Stimulated activated CD4-positive, alpha-beta T cell treated with anti-CD3 and anti-CD28 coated beads, Interleukin-12 subunit alpha, Interleukin-12 subunit beta, amount 100 ng/mL, for 4 hours (primary cell): Measurements from ENCODE around the gene CD44.
"Not testable (repeated sequence)": the region's sequence is repeated elsewhere in the genome, so short reads cannot be mapped to it uniquely, and the experiment has no call there.

Experiments used
- DNase-seq: peaks from one replicate; pipeline ENCODE4 v3.0.0-alpha.2; 2020

Gene CD44

GRCh38 chr11:35216962-35217678 lies 78.1 kb downstream of the CD44 start:
- no peak for DNase-seq

GRCh38 chr11:35218956-35219355 lies 80.0 kb downstream of the CD44 start:
- DNase-seq, result no peak

DNA sequence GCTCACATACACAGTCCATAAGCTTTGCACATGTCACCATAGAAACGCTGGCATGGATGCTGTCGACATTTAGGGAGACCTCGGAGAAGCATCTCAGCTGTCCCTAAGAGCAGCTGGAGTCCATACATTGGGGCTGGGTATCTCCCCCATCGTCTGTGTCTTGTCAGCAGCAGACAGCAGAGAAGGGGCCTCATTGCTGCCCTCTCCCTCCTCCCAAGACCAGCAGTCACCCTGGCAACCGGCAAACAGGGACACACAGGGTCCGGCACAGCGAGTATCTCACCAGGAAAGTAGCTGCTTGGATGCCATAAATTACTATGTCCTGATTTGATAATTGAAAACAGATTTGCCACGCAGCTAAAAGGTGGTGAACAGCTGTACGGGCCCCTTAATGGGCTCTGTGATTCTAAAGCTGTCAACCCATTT lies 84.4 kb downstream of the CD44 start:
- DNase-seq, result no peak

DNA sequence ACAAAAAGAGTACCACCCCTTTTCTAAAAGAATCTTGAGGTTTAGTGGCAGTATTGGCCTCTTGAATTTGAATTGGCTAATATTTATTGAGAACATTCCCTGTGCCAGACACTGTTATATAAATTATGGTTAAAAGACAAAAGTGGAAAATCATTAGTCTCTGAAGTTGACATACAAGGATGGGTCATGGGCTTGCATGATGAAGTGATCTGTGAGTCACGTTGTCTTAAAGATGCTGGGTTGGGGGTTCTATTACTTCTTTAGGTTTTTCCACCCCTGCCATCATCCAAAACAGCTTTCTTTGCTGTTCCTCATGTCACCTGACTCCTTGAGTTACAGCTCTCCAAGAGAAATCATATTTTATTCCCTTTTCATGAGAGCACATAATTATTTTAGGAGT lies 85.0 kb downstream of the CD44 start:
- DNase-seq, result no peak

DNA sequence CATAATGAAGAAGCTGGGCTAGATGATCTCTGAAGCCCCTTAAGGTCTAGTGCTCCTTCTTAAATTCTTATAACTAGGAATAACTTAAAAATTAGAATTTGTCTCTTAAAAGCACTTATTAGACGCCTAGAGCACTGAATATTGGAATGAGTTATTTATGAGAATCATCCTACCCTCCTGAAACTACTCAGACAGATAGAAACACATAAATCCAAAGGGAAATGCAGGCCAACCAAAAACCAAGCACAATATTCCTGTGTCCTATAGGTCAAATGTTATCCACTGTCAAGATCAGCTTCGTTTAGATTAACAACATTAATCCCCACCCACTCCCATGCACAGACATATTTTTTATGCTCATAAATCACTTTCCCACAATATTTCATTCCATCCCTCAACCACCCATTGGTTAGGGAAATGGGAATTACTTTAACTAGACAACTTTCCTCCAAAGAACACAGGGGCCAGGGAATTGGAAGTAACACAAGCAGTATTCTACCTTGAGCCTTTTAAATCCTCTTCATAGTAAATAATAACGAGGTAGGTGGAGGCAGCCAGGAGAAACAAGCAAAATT lies 87.1 kb downstream of the CD44 start:
- no peak for DNase-seq

- DNase-seq, result not testable (repeated sequence)
Measured at GRCh38 chr11:35226756-35227155, 87.8 kb downstream of the CD44 start.

GRCh38 chr11:35227576-35228327 lies 88.8 kb downstream of the CD44 start:
- DNase-seq, result no peak

DNA sequence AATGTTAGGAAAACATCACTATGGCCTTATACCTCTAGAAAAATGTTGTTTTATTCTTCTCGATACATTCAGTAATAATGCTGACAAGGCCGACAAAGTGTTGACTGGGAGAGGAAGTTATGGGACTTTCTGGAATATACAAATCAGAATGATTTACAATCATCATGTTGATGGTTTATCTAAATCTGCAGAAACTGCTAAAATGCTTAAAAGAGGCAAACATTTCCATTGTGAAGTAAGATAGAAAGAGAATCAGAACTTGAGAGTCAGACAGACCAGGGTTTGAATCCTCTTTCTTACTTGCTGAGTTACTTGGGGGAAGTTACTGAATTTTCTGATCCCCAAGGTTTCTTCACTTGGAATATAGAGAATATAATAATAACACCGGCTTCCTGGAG lies 89.4 kb downstream of the CD44 start:
- no peak for DNase-seq

- no peak for DNase-seq
Measured at GRCh38 chr11:35230388-35230787, 91.4 kb downstream of the CD44 start.

DNA sequence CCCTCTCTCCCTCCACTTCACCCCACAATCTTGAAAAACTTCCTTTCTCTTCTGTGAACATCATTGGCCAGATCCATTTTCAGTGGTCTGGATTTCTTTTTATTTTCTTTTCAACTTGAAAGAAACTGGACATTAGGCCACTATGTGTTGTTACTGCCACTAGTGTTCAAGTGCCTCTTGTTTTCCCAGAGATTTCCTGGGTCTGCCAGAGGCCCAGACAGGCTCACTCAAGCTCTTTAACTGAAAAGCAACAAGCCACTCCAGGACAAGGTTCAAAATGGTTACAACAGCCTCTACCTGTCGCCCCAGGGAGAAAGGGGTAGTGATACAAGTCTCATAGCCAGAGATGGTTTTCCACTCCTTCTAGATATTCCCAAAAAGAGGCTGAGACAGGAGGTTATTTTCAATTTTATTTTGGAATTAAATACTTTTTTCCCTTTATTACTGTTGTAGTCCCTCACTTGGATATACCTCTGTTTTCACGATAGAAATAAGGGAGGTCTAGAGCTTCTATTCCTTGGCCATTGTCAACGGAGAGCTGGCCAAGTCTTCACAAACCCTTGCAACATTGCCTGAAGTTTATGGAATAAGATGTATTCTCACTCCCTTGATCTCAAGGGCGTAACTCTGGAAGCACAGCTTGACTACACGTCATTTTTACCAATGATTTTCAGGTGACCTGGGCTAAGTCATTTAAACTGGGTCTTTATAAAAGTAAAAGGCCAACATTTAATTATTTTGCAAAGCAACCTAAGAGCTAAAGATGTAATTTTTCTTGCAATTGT lies 92.3 kb downstream of the CD44 start:
- DNase-seq, result no peak

DNA sequence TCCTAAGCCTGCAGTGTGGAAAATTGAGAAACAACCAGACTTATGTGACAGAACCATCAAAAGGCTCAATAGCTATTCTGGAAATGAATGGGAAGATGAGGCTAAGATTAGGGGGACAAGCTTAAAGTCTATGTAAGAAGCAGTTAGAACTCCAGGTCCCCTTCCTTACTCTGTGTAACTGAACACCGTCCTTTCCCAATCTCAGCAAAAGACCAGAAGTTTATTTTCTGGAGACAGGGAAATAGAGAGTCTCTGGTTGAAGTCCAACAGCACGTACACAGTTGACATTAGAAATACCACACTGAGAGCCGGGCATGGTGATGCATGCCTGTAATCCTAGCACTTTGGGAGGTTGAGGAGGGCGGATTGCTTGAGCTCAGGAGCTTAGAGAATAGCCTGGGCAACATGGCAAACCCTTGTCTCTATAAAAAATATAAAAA lies 93.9 kb downstream of the CD44 start:
- no peak for DNase-seq

GRCh38 chr11:35233518-35233917 lies 94.5 kb downstream of the CD44 start:
- DNase-seq, result no peak

- no peak for DNase-seq
Measured at GRCh38 chr11:35234460-35235156, 95.6 kb downstream of the CD44 start.

GRCh38 chr11:35235157-35235468 lies 96.1 kb downstream of the CD44 start:
- no peak for DNase-seq

DNA sequence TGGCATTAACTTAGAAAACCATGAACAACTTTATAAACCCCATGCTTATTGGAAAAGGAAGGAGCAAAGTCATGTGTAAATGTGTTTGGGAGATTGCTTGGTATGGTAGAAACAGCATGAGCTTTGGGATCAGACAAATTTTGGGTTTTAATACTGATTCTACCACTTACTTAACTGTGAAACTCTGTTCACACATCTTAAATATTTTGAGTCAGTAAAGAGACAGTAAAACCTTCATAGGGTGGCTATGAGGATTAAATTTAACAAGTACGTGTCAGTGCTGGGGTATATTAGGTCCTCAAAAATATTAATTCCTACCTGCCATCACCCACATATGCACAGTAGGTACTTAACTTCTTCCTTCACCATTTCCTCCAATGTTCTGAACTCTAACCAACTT lies 96.5 kb downstream of the CD44 start:
- DNase-seq, result no peak

DNA sequence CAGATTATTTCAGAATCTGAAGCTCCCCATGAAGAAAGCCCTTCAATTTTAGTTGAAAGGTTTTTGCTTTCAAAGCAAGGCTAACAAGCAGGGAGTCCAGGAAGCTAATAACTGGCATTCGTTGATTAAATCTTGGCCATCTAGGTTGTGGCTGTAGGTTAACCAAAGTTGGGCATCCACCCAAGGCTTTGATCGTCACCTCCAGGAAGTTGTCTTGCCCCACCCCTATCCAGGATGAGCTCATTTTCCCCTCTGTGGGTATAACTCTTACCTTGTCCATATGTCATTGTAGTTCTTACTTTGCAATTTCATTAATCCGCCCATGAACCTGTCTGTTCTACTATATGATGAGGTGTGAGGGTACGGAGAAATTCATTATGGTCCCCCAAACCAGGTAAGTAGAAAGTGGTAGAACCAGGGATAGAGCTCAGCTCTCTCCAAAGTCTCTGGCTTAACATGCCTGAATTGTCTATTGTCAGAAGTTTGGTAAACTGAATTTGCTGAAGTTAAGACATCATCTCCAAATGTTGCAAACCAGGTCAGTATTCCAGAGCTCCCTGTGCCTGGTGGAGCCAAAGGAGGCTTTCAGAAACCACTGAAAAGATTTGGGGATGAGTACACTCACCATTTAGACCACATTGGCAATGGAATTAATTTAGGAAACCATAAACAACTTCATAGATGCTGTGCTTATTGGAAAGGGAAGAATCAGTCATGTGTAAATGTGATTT lies 97.1 kb downstream of the CD44 start:
- no peak for DNase-seq

GRCh38 chr11:35236667-35237003 lies 97.7 kb downstream of the CD44 start:
- no peak for DNase-seq

GRCh38 chr11:35237351-35237750 lies 98.4 kb downstream of the CD44 start:
- DNase-seq, result no peak

DNA sequence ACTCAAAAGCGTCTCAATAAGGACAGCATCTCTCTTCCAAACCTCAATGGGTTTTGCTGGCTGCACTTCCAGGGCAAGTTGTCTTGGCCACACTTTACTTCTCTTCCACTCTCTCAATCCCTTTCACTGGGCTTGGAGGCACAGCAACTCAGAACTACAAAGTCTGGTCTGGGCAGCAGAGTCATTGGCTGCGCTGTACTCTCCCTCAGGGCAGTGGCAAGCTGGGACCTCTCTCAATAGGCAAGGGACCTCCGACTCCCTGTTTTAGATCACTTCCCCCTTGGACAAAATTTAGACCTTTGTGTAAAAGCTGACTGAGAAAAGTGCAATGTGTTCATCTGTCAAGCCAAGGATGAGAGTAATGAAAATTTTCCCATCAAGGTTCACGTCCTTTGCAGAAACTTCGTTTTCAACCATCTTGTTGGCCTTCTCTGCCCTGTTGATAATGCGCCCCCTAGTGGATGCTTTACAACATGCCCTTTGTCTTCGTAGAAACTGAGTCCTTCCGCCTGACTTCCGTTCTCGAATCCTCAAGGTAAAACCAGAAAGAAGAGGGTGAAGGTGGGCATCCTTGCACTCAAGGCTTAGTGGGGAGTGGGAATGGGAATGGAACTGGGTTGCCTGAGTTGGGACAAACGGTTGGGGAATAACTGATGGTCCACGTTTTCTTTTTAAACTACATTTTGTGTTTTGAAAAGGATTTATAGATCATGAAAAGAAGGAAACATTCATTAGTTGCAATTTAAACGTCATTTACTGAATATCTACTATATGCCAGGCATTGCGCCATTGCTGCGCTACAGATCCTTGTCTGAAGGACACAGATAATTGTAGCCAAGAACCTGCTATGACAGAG lies 99.1 kb downstream of the CD44 start:
- no peak for DNase-seq

GRCh38 chr11:35238882-35239281 lies 99.9 kb downstream of the CD44 start:
- DNase-seq, result no peak

DNA sequence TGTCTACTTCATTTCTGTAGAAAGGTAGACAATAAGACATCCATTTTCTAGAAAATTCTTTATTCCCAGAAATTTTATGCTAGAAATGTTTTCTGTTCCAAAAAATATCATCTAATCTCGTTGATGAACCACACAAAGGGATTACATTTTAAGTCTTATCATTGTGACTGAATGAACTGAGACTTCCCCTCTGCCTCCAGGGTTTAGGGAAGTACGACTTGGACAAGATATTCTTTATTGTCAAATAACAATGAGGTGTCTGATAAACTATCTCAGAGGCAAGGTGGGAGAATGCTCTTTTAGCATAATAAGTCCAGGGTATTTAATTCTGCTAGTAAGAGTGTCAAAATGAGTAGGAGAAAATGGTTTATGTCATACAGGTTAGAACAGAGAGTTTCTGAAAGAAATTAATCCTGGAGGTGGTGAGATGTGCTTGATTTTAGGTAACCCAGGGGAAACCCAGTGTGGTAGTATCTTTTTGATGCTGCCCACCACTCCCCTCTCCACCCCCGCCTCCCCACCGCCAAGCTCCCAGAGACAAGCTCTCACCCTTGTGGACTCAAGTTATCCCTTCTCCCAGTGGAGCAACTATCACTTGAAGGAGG lies 100.6 kb downstream of the CD44 start:
- no peak for DNase-seq
